Activated CD8-positive, alpha-beta memory T cell treated with anti-CD3 and anti-CD28 coated beads for 48 hours (primary cell): ENCODE measurements around the gene HNRNPM.
A peak's percentile ranks its signal among the peaks of the same experiment; 100 is the strongest.
"Not testable (repeated sequence)": the region's sequence is repeated elsewhere in the genome, so short reads cannot be mapped to it uniquely, and the experiment has no call there.

Experiments
- DNase-seq, 3 experiments: peaks; one replicate each; pipeline ENCODE4 v3.0.0-alpha.2; 2020; ENCODE audit warnings: low read depth in 2 of 3, low spot score in 2 of 3

The HNRNPM gene

DNA sequence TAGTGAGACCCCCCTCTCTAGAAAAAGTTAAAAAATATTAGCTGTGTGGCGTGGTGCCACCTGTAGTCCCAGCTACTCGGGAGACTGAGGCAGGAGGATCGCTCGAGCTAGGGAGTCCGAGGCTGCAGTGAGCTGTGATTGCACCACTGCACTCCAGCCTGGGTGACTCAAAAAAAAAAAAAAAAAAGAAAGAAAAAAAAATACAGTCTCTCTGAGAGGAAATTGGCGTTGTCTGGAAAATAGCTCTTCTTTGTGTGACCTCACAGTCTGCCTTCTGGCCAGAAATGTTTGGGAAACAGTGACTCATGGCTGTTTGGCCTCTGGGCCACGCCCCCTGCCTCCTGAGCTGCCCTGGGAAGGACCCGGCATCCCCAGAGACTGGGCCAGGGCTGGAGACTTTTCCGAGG, 21.0 kb upstream of the HNRNPM start:
- no peak for DNase-seq

DNA sequence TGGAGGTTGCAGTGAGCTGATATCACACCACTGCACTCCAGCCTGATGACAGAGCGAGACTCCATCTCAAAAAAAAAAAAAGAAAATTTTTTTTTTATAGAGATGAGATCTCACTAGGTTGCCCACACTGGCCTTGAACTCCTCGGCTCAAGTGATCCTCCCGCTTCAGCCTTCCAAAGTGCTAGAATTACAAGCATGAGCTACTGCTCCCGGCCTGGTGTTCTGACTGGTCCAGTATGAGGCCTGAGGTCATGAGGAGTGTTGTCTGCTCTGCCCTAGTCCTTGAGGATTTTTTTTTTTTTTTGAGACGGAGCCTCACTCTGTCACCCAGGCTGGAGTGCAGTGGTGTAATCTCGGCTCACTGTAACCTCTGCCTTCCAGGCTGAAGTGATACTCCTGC, 19.4 kb upstream of the HNRNPM start:
- not testable (repeated sequence) for DNase-seq

DNA sequence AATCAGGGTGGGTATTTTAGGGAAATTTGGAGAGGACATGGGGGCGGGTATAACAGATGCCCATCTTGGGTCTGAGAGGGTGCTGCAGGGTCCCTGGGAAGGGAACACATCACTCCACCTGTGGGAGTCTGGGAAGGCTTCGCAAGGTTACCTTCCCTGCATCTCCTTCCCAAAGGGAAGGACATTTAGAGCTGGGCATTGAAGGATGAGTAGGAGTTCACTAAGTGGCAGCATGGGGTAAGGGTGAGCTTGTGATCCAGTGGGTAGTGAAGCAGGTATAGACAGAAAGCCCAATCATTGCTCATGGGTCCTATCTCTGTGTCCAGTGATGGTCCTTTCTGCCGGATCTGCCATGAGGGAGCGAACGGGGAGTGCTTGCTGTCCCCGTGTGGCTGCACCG, 18.5 kb upstream of the HNRNPM start:
- no peak for DNase-seq

DNA sequence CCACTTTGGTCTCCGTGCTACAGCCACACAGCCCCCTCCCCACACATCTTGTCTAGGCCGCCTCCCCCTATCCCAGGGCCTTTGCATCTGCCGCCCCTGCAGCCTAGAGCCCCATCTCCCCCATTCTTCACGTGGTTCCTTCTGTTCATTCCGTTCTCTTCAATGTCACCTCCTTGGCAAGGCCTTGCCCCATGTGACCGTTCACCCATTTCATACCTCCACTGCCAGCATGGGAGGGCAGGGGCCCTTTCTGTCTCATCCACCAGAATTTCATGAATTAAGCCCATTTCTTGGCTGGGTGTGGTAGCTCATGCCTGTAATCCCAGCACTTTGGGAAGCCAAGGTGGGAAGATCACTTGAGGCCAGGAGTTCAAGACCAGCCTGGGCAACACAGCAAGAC, 15.7 kb upstream of the HNRNPM start:
- DNase-seq = no peak

DNA sequence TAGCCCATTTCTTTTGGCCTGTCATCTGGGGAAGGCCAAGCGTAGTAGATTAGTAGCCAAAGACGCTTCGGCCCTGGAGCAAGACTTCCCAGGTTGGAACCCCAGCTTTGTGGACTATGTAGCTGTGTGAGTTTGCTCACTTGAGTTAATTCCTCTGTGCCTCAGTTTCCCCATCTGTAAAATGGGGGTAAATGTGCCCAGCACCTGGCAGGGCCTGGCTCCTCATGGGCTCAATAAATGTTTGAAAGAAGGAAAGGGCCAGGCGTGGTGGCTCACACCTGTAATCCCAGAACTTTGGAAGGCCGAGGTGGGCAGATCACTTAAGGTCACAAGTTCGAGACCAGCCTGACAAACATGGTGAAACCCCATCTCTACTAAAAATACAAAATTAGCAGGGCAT, 14.9 kb upstream of the HNRNPM start:
- no peak for DNase-seq

DNA sequence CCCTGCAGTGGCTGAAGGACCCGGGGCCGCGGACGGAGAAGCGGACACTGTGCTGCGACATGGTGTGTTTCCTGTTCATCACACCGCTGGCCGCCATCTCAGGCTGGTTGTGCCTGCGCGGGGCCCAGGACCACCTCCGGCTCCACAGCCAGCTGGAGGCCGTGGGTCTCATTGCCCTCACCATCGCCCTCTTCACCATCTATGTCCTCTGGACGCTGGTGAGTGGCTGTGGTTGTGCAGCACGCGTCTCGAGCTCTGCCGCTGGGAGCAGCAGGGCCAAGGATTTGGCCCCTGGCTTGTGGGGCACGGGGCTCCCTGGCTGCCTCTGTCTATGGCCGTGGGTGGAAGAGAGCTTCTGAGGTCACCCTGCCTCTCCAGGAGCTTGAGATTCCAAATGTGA, 14.1 kb upstream of the HNRNPM start:
- DNase-seq = no peak

DNA sequence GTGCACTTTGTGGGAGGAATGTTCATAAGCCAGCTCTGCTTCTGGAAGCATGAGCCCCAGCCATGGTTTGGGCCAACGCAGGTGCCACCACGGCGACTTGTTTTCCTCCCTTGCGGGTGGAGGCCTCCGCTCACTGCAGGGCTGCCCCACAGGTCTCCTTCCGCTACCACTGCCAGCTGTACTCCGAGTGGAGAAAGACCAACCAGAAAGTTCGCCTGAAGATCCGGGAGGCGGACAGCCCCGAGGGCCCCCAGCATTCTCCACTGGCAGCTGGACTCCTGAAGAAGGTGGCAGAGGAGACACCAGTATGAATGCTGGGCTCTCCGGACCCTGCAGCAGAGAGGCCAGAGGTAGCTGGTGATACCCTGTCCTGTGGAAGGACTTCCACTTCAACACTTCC, 6.5 kb upstream of the HNRNPM start:
- no peak for DNase-seq

DNA sequence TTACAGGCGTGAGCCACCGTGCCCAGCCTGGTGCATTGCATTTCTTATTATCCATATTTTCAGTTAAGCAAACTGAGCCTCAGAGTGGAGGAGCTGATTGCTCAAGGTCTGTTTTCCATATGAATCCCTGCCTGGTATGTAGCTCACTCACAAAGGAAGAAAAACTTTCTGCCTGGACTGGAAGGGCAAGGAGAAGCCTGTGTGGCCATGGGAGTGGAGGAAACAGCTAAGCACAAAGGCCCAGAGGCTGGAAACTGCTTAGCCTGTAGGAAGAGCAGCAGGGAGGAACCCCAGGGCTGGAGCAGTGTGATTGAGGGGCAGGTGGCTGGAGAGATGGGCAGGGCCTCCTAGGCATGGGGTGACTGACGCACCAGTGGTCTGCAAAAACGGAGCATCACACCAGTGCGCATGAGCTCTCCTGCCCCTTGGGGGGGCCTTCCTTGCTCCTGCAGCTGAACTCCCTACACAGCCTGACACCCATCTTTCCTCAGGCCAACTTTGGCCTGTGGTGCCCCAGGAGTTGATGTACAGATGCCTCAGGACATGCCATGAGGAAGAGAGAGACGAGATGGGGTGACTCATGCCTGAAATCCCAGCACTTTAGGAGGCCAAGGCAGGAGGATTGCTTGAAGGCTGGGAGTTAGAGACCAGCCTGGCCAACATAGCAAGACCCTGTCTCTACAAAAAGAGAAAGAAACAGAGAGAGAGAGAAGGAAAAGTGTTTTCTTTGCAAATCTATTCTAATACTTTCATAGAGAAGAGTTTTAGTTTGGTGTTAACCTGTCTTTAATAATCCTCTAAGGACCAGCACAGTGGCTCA, 2.8 kb upstream of the HNRNPM start:
- no peak for DNase-seq

DNA sequence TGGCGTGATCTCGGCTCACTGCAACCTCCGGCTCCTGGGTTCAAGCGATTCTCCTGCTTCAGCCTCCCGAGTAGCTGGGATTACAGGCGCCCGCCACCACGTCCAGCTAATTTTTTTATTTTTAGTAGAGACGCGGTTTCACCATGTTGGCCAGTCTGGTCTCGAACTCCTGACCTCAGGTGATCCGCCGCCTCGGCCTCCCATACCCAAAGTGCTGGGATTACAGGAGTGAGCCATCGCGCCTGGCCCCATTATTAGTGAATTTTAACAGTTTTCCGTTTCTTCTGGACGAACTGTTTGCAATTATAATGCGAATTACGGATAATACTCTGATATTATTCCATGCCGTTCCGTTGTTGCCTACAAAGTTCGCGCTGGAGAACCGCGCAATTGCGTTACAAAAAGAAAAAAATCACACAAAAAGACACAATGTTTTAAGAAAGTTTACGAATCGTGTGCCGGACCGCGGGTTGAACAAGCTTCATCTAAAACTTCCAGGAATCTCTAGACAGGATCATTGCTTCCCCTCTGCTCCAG, 567 bp upstream of the HNRNPM start:
- not testable (repeated sequence) for DNase-seq

DNA sequence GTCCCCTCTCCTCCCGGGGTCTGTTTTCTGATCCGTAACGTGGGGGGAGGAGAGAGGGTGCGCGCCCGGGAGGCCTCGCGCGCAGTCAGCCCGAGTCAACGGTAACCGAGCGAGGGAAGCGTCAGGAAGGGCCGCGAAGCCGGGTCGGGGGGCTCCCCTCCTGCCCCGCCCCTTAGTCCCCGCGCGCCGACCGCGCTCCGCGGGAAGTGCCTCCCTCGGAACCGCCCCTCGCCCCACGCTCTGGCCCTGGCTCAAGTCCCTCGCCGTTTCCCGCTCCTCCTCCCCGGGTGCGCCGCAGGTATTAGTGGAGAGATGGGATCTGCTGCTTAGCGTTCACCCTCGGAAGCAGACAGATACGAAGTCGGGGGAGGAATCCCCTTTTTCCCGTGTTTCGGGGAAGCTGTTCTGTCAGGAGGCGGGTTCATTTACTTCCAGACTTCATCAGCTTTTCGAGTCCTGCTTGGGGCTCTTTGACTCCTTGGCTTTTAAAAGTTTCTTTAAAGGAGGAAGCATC, 770 bp downstream of the HNRNPM start:
- peak; percentile 16 to 35 (median 23) for DNase-seq

DNA sequence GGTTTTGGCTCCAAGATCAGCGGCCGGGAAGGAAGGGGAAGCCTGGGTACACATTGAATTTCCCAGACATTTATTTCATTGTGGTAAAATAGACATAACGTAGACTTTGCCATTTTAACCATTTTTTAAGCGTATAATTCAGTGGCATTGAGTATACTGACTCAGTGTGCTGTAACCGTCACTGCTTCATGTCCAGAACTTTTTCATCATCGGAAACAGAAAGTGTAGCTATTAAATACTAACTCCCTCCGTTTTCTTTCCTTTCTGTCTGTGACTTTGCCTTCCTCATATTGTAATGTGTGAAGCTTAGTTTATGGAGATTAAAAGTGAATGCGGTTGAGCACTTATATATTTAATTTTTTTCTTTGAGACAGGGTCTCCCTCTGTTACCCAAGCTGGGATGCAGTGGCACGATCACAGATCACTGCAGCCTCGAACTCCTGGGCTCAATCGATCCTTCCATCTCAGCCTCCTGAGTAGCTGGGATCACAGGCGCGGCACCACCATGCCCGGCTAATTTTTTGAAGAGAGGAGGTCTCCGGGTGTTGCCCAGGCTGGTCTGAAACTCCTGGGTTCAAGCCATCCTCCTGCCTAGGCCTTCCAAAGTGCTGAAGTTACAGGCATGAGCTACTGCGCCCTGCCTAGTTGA, 1.4 kb downstream of the HNRNPM start:
- DNase-seq = no peak

DNA sequence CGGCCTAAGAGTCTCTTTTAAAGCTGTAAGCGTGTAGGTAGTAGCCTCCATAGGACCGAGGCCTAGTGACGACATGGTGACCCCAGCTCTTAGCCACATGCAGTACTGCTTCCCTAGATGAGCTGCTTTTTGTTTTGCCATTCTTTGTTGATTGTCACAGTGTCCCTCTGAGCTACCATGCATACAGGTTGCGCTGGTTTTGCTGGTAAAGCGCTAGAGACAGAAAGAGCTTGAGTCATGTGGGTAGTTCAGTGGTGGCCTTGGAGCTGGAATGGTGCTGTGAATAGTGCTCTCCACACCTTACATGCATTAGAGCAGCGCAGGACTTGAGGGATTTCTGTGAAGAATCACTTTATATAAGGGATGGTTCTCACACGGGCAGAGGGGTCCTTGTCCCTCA, 5.1 kb downstream of the HNRNPM start:
- DNase-seq = no peak

DNA sequence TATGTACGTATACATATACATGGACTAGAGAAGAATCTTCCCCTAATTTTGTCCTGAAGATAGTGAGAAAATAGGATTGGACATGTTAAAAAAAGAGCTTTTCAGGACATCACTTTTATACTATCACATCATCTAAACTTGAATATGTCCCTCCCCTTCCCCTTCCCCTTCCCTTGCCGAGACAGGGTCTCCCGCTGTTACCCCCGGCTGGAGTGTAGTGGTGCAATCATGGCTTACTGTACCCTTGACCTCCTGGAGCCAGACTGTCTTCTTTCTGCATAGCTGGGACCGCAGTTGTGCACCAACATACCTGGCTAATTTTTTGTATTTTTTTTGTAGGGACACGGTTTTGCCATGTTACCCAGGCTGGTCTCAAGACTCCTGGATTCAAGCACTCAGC, 6.6 kb downstream of the HNRNPM start:
- DNase-seq = no peak

DNA sequence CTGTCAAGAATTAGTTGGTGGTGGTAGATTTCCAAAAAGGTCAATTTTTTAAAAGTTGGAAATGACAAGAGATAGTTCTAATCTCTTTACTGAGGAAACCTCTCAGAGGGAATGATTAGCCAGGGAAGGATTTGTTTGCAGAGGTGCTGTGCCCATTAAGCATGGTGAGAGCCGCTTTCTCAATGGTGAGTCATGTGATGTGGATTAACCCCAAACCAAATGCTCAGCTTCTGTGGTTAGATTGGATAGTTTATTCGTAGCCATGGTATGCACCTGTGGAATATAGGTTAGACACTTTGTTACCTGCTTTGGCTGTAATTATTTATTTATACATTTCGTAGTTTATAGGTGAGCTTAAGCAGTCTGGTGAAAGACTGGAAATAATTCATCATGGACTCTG, 7.1 kb downstream of the HNRNPM start:
- no peak for DNase-seq

DNA sequence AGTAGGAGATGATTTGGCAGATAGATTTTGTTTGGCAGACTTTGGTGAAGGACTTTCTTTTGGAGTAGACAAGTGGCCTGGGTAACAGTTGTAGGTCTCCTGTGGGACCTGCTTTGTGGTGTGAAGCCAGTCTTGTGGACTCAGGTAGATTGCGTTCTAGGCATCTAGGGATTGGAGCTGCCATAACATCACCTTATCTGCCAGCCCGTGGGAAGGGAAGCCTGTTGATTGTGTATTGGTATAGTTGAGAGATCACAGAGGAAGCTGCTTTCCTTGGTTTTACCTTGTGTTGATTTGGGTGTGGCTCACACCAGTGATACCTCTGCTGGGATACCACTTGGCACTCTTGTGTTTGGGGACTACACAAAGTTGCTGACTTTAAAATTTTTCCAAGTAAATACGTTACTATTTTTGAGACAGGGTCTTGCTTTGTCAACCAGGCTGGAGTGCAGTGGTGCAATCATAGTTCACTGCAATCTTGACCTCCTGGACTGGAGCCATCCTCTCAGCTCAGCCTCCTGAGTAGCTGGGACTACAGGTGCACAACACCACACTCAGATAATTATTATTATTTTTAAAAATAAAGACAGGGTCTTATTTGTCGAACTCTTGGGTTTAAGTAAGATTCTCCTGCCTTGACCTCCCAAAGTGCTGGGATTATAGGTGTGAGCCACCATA, 7.8 kb downstream of the HNRNPM start:
- DNase-seq = no peak

DNA sequence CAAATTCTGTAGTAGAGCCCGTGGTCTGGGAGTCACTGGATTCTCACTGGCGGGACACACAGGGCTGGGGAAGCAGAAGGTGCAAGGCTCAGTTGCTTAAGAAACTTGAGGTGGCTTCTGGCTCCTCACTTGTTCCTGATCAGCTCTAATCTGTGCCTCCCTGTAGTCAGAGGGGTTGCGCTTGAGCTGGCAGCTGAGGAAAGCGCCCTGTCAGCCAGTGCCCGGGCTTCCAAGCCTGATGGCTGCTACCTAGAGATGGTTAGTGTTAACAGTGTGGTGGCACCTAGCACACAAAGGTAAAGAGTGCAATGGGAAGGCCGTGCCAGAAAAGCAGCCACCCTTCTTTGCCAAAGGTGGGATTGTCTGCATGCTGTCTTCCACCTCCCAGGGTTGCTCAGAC, 8.8 kb downstream of the HNRNPM start:
- DNase-seq = no peak

DNA sequence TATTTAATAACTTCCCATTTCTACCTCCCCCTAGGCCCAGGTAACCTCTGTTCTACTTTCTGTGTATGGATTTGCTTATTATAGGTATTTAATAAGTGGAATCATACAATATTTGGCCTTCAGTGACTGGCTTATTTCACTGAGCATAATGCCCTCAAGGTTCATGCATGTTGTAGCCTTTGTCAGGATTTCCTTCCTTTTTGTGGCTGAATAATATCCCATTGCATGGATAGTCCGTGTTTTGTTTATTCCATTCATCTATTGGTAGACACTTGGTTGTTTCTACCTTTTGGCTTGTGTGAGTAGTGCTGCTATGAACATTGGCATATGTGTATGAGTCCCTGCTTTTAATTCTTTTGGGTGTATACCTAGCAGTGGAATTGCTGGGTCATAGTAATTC, 9.4 kb downstream of the HNRNPM start:
- DNase-seq = no peak

DNA sequence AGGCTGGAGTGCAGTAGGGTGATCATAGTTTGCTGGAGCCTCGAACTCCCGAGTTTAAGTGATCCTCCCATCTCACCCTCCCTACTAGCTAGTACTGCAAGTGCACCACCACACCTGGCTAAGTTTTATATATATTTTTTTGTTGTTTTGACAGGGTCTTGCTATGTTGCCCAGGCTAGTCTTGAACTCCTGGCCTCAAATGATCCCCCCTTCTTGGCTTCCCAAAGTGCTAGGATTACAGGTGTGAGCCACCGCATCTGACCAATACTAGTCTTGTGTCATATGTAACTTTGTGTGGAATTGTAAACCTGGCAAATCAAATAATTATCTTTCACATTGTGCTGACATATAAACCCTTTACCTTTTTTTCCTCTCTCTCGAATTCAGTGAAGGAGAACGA, 10.2 kb downstream of the HNRNPM start:
- no peak for DNase-seq

DNA sequence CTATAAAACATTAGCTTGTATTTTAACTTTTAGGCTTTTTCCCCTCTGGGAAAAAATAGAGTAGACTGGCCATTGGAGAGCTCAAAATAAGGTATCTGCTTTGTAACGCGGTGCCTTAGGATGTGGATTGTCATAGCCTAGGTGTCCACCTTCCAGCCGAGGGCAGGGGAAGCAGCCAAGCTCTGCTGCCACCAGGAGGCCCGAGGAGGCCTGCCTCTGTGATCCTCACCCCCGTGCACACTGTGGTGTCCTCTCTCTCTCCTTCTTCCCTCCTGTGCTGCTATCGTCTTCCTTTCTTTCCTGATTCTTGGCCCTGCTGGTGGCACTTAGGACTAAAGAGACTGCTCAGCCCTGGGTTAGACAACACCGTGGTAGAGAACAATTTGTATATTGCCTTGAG, 11.3 kb downstream of the HNRNPM start:
- DNase-seq = no peak

DNA sequence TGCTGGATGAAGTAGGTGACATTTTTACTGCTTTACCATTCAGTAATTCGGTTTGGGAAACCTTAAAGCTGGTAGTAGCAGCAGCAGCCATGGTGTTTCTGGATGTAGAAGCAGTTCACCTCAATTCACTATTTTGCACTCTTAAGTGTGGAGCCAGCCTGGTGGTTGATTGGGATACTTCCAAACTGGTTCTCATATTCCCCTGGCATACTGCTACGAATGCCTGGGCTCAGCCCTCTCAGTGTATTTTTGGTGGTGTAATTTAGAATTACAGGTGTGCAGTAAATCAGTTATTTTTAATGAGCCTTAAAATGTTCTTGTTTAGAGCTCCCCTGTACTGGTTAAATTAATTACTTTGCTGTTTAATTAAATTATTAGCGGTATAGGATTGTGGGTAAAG, 12.4 kb downstream of the HNRNPM start:
- DNase-seq = no peak

DNA sequence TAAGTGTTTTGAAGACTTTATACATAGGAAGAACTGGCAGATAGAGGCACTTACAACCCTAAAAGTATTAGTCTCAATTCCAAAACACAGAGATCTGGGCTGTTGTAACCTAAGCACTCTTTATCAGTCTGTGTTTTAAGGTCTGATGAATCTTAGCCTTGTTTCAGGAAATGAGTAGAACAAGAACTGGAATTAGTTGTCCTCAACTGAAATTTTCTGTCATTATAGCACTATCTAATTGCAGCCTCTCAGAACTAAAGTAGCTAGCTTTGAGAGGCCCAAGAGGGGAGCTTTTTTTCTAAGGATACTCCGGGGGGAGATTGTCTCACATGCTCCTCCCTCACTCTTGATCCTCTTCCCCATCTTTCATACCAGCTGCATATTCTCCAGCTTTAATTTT, 13.1 kb downstream of the HNRNPM start:
- DNase-seq = no peak

DNA sequence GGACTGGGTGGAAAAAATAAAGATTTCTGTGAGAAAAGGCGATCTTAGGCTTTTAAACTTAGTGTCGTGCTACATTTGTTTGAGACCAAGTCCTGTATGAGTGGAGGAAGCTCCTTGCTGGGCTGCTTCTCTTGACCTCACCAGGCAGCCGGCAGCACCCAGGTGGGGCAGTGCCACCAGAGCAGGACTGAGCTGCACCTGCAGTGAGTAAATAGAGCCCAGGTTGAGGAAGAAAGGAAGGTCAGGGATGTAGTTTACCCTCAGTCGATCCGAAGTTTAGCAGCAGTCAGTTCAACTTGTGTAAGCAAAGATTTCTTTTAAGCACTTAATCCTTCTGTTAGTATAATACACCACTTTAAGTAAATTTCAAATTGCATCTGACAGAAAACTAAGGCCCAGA, 13.6 kb downstream of the HNRNPM start:
- DNase-seq = no peak
